Nucleus accumbens (tissue), 56 donors: ENCODE results near the gene PTGES.
"Not testable (repeated sequence)": the region's sequence is repeated elsewhere in the genome, so short reads cannot be mapped to it uniquely, and the experiment has no call there.

Experiments used
- DNase-seq, 56 donors: peaks; one replicate each; lab custom pipeline; 2025; lab: John Stamatoyannopoulos, UW

Gene PTGES

GRCh38 chr9:129773262-129774048 lies 20.6 kb upstream of the PTGES start:
- DNase-seq: no peak

- DNase-seq: no peak
Observed at GRCh38 chr9:129770741-129771140, 17.9 kb upstream of the PTGES start.

GRCh38 chr9:129769669-129770068 lies 16.8 kb upstream of the PTGES start:
- no peak for DNase-seq

GRCh38 chr9:129768486-129768885 lies 15.6 kb upstream of the PTGES start:
- no peak for DNase-seq

- no peak for DNase-seq
Observed at GRCh38 chr9:129765764-129766317, 13.0 kb upstream of the PTGES start.

GRCh38 chr9:129762985-129763926 lies 10.4 kb upstream of the PTGES start:
- DNase-seq: no peak

- DNase-seq: not testable (repeated sequence)
Observed at GRCh38 chr9:129762370-129762984, 9.6 kb upstream of the PTGES start.

- DNase-seq: no peak
Observed at GRCh38 chr9:129761901-129762369, 9.1 kb upstream of the PTGES start.

- no peak for DNase-seq
Observed at GRCh38 chr9:129761293-129761900, 8.6 kb upstream of the PTGES start.

GRCh38 chr9:129760784-129761183 lies 7.9 kb upstream of the PTGES start:
- DNase-seq: not testable (repeated sequence)

- no peak for DNase-seq
Observed at GRCh38 chr9:129759804-129760502, 7.1 kb upstream of the PTGES start.

- DNase-seq: no peak
Observed at GRCh38 chr9:129759319-129759718, 6.5 kb upstream of the PTGES start.

GRCh38 chr9:129757045-129757444 lies 4.2 kb upstream of the PTGES start:
- DNase-seq: no peak

GRCh38 chr9:129756191-129756590 lies 3.3 kb upstream of the PTGES start:
- DNase-seq: no peak

- no peak for DNase-seq
Observed at GRCh38 chr9:129755151-129755550, 2.3 kb upstream of the PTGES start.

GRCh38 chr9:129751841-129752801 lies 721 bp downstream of the PTGES start:
- DNase-seq: no peak

- no peak for DNase-seq
Observed at GRCh38 chr9:129750013-129750638, 2.7 kb downstream of the PTGES start.

GRCh38 chr9:129749575-129749974 lies 3.3 kb downstream of the PTGES start:
- no peak for DNase-seq
